PC-3 (cell line): ENCODE measurements around the gene OR2B2. TPM values are rescaled to one million over a fixed set of nuclear protein-coding genes. Genes with fewer than 3 reads are reported as not detected.

Experiments
- ATAC-seq: fragments of 200-7000 bp; cut with Tn5 transposase; 2 replicates; pipeline ENCODE4 v1.9.1; 2020; ENCODE audit warnings: mild to moderate bottlenecking, moderate library complexity
- BruUV-seq: library from RNA; stranded (reverse); fragments of 400-500 nt; replicated peaks from 2 replicates; lab custom pipeline; 2021; lab: Mats Ljungman, UMichigan
- CTCF ChIA-PET: fragments of 300-600 bp; sonication (Branson Sonifier 250); formaldehyde crosslinking; loops from one replicate; lab custom pipeline; 2022; ENCODE audit warnings: antibody characterized with exemption; lab: Charles Lee
- POLR2A ChIA-PET: fragments of 300-600 bp; sonication (Branson Sonifier 250); formaldehyde crosslinking; loops from one replicate; lab custom pipeline; 2022; ENCODE audit warnings: antibody characterized with exemption; ENCODE audit not compliant: unreplicated experiment; lab: Charles Lee
- DNase-seq: peaks from one replicate; pipeline ENCODE4 v3.0.0-alpha.2; 2015
- H2AFZ ChIP-seq: fragments of 300-600 bp; sonication (generic); 2 replicates; pipeline ENCODE4 v1.6.0; 2016; ENCODE audit warnings: antibody characterized with exemption, low read length
- H3F3A ChIP-seq: fragments of 300-600 bp; sonication (generic); one replicate; pipeline ENCODE4 v1.6.0; 2017; ENCODE audit warnings: antibody characterized with exemption, low read length, control low read depth, mild to moderate bottlenecking; ENCODE audit not compliant: unreplicated experiment
- H3K27ac ChIP-seq: fragments of 300-600 bp; sonication (generic); 2 replicates; pipeline ENCODE4 v1.5.1; 2016; ENCODE audit warnings: mild to moderate bottlenecking, low read length
- H3K27me3 ChIP-seq: fragments of 300-600 bp; sonication (generic); 2 replicates; pipeline ENCODE4 v1.6.1; 2016; ENCODE audit warnings: low read length, mixed read lengths
- H3K36me3 ChIP-seq: fragments of 300-600 bp; sonication (generic); 2 replicates; pipeline ENCODE4 v1.6.1; 2016; ENCODE audit warnings: low read depth, mixed run types, low read length, mixed read lengths
- H3K4me1 ChIP-seq: fragments of 300-600 bp; sonication (generic); 2 replicates; pipeline ENCODE4 v1.5.1; 2016; ENCODE audit warnings: low read length; ENCODE audit not compliant: insufficient read depth
- H3K4me2 ChIP-seq: fragments of 300-600 bp; sonication (generic); 2 replicates; pipeline ENCODE4 v1.6.0; 2016; ENCODE audit warnings: low read length
- H3K4me3 ChIP-seq: fragments of 300-600 bp; sonication (generic); 2 replicates; pipeline ENCODE4 v1.5.1; 2016; ENCODE audit warnings: mild to moderate bottlenecking, low read length, mixed read lengths
- H3K79me2 ChIP-seq: fragments of 300-600 bp; sonication (generic); 2 replicates; pipeline ENCODE4 v1.6.1; 2017; ENCODE audit warnings: low read length, mixed read lengths
- H3K9ac ChIP-seq: fragments of 300-600 bp; sonication (generic); 2 replicates; pipeline ENCODE4 v1.6.0; 2016; ENCODE audit warnings: mild to moderate bottlenecking, low read length
- H3K9me2 ChIP-seq: fragments of 300-600 bp; sonication (generic); replicated peaks from 2 replicates; pipeline ENCODE4 v1.6.1; 2016; ENCODE audit warnings: mixed run types, low read length, mixed read lengths
- H3K9me3 ChIP-seq: fragments of 300-600 bp; sonication (generic); 2 replicates; pipeline ENCODE4 v1.6.1; 2016; ENCODE audit warnings: low read length, mixed read lengths
- H4K20me1 ChIP-seq: fragments of 300-600 bp; sonication (generic); 2 replicates; pipeline ENCODE4 v1.6.1; 2016; ENCODE audit warnings: low read length, mixed read lengths
- EZH2 ChIP-seq: fragments of 300-600 bp; sonication (generic); IDR thresholded peaks from one replicate; pipeline ENCODE4 v1.6.1; 2017; ENCODE audit warnings: antibody characterized with exemption, mild to moderate bottlenecking, low read length; ENCODE audit not compliant: unreplicated experiment
- EZH2phosphoT487 ChIP-seq: fragments of 300-600 bp; sonication (generic); IDR thresholded peaks from 2 replicates; pipeline ENCODE4 v1.6.1; 2018; ENCODE audit warnings: mild to moderate bottlenecking, antibody characterized with exemption, low read length, borderline replicate concordance
- intact Hi-C: fragments of 100-400 bp; cut with micrococcal nuclease; formaldehyde crosslinking; loops from 2 replicates; pipeline ENCODE4 v1.9.0; 2023
- total RNA-seq: library from RNA; depleted of rRNA; stranded (reverse); fragments of >200 nt; gene quantifications from 2 replicates; pipeline ENCODE4 v1.2.3, GENCODE V29; 2014
- TF ChIP-seq, protein P1 (sequence below): fragments of 300-600 bp; sonication (generic); conservative IDR thresholded peaks from 2 replicates; pipeline ENCODE4 v1.5.1; 2017; ENCODE audit warnings: antibody characterized with exemption, low read depth, mild to moderate bottlenecking, low read length

OR2B2 gene
- total RNA-seq, 1 experiment from 2014 or later, result not detected

- POLR2A ChIA-PET, result interaction anchor here (0.5 to 4.2 kb wide), 25 partner anchors 28 to 1837 kb away, joined by 3 to 101 read pairs (median 6); a partner anchor contains a TSS
- TF ChIP-seq, protein P1, sequence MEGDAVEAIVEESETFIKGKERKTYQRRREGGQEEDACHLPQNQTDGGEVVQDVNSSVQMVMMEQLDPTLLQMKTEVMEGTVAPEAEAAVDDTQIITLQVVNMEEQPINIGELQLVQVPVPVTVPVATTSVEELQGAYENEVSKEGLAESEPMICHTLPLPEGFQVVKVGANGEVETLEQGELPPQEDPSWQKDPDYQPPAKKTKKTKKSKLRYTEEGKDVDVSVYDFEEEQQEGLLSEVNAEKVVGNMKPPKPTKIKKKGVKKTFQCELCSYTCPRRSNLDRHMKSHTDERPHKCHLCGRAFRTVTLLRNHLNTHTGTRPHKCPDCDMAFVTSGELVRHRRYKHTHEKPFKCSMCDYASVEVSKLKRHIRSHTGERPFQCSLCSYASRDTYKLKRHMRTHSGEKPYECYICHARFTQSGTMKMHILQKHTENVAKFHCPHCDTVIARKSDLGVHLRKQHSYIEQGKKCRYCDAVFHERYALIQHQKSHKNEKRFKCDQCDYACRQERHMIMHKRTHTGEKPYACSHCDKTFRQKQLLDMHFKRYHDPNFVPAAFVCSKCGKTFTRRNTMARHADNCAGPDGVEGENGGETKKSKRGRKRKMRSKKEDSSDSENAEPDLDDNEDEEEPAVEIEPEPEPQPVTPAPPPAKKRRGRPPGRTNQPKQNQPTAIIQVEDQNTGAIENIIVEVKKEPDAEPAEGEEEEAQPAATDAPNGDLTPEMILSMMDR, result no peak
- TF ChIP-seq EZH2, result no peak
- TF ChIP-seq EZH2phosphoT487, result no peak
Measured at GRCh38 chr6:27893059-27893835, 18.9 kb downstream of the OR2B2 start.

GRCh38 chr6:27892649-27893058 lies 19.5 kb downstream of the OR2B2 start:
- Histone ChIP-seq H3K36me3 (no peaks in the 10 kb centered on the region), H3F3A (peaks cover 4% of the 10 kb centered on the region), H3K4me3 (peak overlapping the region; percentile 83), H3K27ac (peak overlapping the region; percentile 44), H4K20me1 (no peaks in the 10 kb centered on the region), H3K27me3 (no peaks in the 10 kb centered on the region), H2AFZ (no peak overlapping the region), H3K79me2 (peaks cover 41% of the 10 kb centered on the region), H3K4me2 (peak overlapping the region; percentile 86), H3K9me3 (no peaks in the 10 kb centered on the region), H3K9ac (peak overlapping the region; percentile 85), H3K4me1 (peaks cover 10% of the 10 kb centered on the region; the same call in 1 of the 2 replicates), H3K9me2 (no peaks in the 10 kb centered on the region)
- BruUV-seq, result TSS peak; percentile 89
- DNase-seq (no peak), ATAC-seq (no peak; the same call in 1 of the 2 replicates)
- TF ChIP-seq, protein P1, result no peak
- TF ChIP-seq EZH2 (no peak), EZH2phosphoT487 (no peak)
- intact Hi-C loops, result loop anchor here (1.0 to 5.0 kb wide), 6 partner anchors 27 to 1845 kb away; a partner anchor contains a TSS
- ChIA-PET POLR2A (interaction anchor here (0.5 to 4.2 kb wide), 17 partner anchors 27 to 1837 kb away, joined by 3 to 101 read pairs (median 8); a partner anchor contains a TSS), CTCF (interaction anchor here (1.0 kb wide), 2 partner anchors 54 to 56 kb away, joined by 3 to 5 read pairs; a partner anchor contains a TSS)

More at GRCh38 chr6:27893059-27893835, 18.9 kb downstream of the OR2B2 start:
- Histone ChIP-seq H2AFZ (no peak overlapping the region), H3K9me2 (no peaks in the 10 kb centered on the region), H3K79me2 (peaks cover 41% of the 10 kb centered on the region), H3K4me2 (peak overlapping the region; percentile 92), H3K27me3 (no peaks in the 10 kb centered on the region), H3K4me3 (peak overlapping the region; percentile 83), H3K9me3 (no peaks in the 10 kb centered on the region), H3K27ac (peak overlapping the region; percentile 85), H3K4me1 (peaks cover 10% of the 10 kb centered on the region; the same call in 1 of the 2 replicates), H4K20me1 (no peaks in the 10 kb centered on the region), H3F3A (peaks cover 4% of the 10 kb centered on the region), H3K36me3 (no peaks in the 10 kb centered on the region), H3K9ac (peak overlapping the region; percentile 97)
- ATAC-seq (peak; percentile 68), DNase-seq (peak; percentile 98)
- CTCF ChIA-PET, result interaction anchor here (0.6 to 1.0 kb wide), 4 partner anchors 55 to 969 kb away, joined by 3 to 8 read pairs (median 4); a partner anchor contains a TSS
- intact Hi-C loops, result loop anchor here (1.0 to 5.0 kb wide), 6 partner anchors 28 to 1846 kb away; a partner anchor contains a TSS
- TSS peak; percentile 87 for BruUV-seq
